ENCODE measurements around the gene SH3RF1.

DNA sequence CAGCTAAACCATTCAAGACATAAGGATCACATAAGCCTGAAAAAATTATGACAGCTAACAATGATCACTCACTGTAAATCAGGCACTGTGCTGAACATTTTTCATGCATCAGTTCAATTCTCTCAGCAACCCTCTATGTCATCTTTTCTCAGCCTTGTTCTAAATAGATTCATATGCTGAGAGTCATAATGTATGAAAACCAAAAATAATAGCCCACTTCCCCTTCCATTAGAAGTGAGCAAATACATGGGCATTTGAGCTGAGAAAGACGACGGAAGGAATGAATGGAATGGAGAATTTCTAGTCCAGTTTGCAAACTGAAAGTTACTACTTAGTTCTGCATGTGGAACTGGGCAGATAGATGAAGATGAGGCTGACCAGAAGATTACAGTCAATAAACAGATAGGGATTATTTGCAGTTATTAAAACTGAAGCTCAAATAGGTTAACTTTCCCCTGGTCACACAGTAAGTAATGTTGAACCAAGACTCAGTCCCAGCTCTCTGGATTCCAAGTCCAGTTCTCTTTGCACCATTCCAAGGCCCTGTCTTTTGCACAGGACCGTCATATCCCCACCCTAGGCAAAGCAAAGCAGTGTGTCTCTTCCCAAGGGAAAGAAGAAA is 1.6 kb upstream of the SH3RF1 start:
- TF ChIP-seq, protein P1, sequence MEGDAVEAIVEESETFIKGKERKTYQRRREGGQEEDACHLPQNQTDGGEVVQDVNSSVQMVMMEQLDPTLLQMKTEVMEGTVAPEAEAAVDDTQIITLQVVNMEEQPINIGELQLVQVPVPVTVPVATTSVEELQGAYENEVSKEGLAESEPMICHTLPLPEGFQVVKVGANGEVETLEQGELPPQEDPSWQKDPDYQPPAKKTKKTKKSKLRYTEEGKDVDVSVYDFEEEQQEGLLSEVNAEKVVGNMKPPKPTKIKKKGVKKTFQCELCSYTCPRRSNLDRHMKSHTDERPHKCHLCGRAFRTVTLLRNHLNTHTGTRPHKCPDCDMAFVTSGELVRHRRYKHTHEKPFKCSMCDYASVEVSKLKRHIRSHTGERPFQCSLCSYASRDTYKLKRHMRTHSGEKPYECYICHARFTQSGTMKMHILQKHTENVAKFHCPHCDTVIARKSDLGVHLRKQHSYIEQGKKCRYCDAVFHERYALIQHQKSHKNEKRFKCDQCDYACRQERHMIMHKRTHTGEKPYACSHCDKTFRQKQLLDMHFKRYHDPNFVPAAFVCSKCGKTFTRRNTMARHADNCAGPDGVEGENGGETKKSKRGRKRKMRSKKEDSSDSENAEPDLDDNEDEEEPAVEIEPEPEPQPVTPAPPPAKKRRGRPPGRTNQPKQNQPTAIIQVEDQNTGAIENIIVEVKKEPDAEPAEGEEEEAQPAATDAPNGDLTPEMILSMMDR (IDR thresholded peaks at IDR 0.05; ENCODE audit: low read depth, low read length, poor library complexity, severe bottlenecking), result no peak
- no peak for TF ChIP-seq EZH2phosphoT487 (IDR thresholded peaks at IDR 0.05; ENCODE audit: borderline replicate concordance, low read length)

Data from DOHH2 (cell line).